Raji (cell line): Measurements from ENCODE around the gene GPR4.

Experiments used
- POLR2A ChIP-seq: IDR thresholded peaks from 2 replicates; pipeline ENCODE4 v1.6.1; 2011; ENCODE audit warnings: low read depth, low read length, control low read depth; ENCODE audit not compliant: insufficient read depth

Gene GPR4

GRCh38 chr19:45601524-45602374, at the start of gene GPR4:
TSS of gene GPR4 (minus strand) at chr19:45602212. CDS start at chr19:45591866, 10,346 bp downstream.
- TF ChIP-seq POLR2A, result no peak

- TF ChIP-seq POLR2A, result no peak
These were observed 48.7 kb upstream of the GPR4 start for GRCh38 chr19:45650722-45651121.

- 0 out of 2 replicates have a peak, but pooled peaks have one; percentile 7 for TF ChIP-seq POLR2A
These were observed 44.3 kb upstream of the GPR4 start for GRCh38 chr19:45646345-45646698.

GRCh38 chr19:45645631-45646344, 43.8 kb upstream of the GPR4 start:
- TF ChIP-seq POLR2A, result peak; percentile 31

GRCh38 chr19:45645068-45645630, 43.1 kb upstream of the GPR4 start:
- TF ChIP-seq POLR2A, result no peak

- no peak for TF ChIP-seq POLR2A
These were observed 42.1 kb upstream of the GPR4 start for GRCh38 chr19:45643927-45644771.

- TF ChIP-seq POLR2A, result peak; percentile 44; the same call in 1 of the 2 replicates
These were observed 41.3 kb upstream of the GPR4 start for GRCh38 chr19:45643024-45643926.

GRCh38 chr19:45641274-45642105, 39.5 kb upstream of the GPR4 start:
- peak; percentile 90 for TF ChIP-seq POLR2A

GRCh38 chr19:45640849-45641273, 38.8 kb upstream of the GPR4 start:
- no peak for TF ChIP-seq POLR2A

- no peak for TF ChIP-seq POLR2A
These were observed 37.1 kb upstream of the GPR4 start, which contains the start of gene EML2 for GRCh38 chr19:45638930-45639729. TSS of gene EML2 (minus strand) at chr19:45639397. CDS start at chr19:45639376, 21 bp downstream.

GRCh38 chr19:45637890-45638667, 36.1 kb upstream of the GPR4 start:
- TF ChIP-seq POLR2A, result no peak
